Stimulated activated CD4-positive, alpha-beta T cell treated with anti-CD3 and anti-CD28 coated beads, Interleukin-15, amount 100 ng/mL, for 24 hours (primary cell): Measurements from ENCODE around the gene HCFC1.

Experiments
- DNase-seq: peaks from one replicate; pipeline ENCODE4 v3.0.0-alpha.2; 2020

Gene HCFC1

DNA sequence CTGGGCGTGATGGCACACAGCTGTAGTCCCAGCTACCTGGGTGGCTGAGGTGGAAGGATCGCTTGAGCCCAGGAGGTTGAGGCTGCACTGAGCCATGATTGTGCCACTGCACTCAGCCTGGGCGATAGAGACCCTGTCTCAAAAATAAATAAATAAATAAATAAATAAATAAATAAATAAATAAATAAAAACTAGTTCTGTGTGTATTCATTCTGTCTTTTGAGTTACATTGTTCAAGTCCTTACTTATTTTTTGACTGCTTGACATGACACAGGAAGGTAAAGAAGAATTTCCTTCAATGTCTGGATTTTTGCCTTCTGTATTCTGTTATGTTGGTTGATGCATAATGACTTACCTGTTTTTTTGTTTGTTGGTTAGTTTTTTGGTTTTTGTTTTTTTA lies 34.6 kb downstream of the HCFC1 start:
- no peak for DNase-seq

- DNase-seq = no peak
Observed at GRCh38 chrX:153935326-153935851, 36.2 kb downstream of the HCFC1 start.

GRCh38 chrX:153934762-153935325 lies 36.8 kb downstream of the HCFC1 start, which contains the start of gene NAA10:
TSS of gene NAA10 (minus strand) at chrX:153935037. CDS start at chrX:153934904, 133 bp downstream.
- DNase-seq = peak; percentile 79

- no peak for DNase-seq
Observed at GRCh38 chrX:153934148-153934761, 37.4 kb downstream of the HCFC1 start.

- DNase-seq = no peak
Observed at GRCh38 chrX:153933748-153934147, 37.9 kb downstream of the HCFC1 start.

GRCh38 chrX:153932220-153932915 lies 39.2 kb downstream of the HCFC1 start:
- DNase-seq = no peak

DNA sequence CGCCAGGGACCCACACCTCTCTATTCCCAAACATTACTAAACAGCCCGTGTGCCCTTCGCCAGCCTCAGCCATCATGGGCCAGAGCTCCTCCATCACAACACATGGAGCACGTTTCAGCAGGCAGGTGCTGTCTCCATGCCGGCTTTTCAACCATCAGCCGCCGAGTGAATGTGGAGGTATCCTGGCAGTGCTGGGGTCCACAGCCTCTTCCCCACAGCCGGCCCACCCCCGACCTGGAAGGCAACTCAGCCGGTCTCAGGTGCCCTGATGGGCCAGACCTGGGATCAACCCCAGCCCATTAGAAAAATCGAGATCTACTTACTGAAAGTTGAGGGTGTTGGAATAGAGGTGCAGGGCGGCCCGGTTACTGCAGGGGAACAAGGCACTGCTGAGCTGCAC lies 39.9 kb downstream of the HCFC1 start:
- DNase-seq = no peak

- DNase-seq = no peak
Observed at GRCh38 chrX:153931151-153931550, 40.5 kb downstream of the HCFC1 start.

GRCh38 chrX:153930011-153930910 lies 41.4 kb downstream of the HCFC1 start:
- DNase-seq = no peak

DNA sequence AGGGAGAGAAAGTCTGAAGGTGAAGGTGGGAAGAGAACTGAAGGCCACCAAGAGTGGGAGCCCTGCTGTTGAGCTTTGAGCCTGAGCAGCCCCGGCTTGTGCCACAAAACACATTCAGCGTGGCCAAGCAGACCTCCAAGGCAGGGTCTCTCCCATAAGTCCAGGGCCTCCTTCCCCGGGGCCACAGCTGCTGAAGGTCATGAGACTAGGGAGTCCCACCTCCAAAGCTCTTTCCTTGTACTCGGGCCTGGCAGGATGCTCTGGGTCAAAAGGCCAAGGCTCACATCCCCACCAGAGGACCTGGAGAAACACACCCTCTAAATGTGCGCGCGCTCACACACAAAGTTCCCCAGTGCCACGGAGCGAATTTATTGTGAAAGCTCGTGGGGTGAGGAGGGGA lies 42.0 kb downstream of the HCFC1 start:
- no peak for DNase-seq

DNA sequence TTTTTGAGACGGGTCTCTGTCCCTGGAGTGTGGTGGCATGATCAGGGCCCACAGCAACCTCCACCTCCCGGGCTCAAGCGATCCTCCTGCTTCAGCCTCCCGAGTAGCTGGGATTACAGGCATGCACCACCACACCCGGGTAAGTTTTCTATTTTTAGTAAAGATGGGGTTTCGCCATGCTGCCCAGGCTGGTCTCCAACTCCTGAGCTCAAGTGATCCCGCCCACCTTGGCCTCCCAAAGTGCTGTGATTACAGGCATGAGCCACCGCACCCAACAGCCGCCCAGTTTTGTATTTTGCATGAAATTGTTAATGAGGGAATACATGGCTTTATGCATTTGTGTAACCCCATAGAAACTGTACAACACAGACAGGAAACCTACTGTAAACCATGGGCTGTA lies 42.8 kb downstream of the HCFC1 start:
- no peak for DNase-seq

- peak; percentile 92 for DNase-seq
Observed at GRCh38 chrX:153927922-153928760, 43.5 kb downstream of the HCFC1 start.

- no peak for DNase-seq
Observed at GRCh38 chrX:153927672-153927921, 44.0 kb downstream of the HCFC1 start.

GRCh38 chrX:153926858-153927671 lies 44.6 kb downstream of the HCFC1 start:
- peak; percentile 76 for DNase-seq

GRCh38 chrX:153926552-153926857 lies 45.1 kb downstream of the HCFC1 start:
- no peak for DNase-seq

GRCh38 chrX:153925739-153926551 lies 45.7 kb downstream of the HCFC1 start, which contains the start of gene ARHGAP4:
TSS of gene ARHGAP4 (minus strand) at chrX:153926264. CDS start at chrX:153926202, 62 bp downstream.
- peak; percentile 68 for DNase-seq

GRCh38 chrX:153925387-153925738 lies 46.3 kb downstream of the HCFC1 start:
- DNase-seq = no peak

DNA sequence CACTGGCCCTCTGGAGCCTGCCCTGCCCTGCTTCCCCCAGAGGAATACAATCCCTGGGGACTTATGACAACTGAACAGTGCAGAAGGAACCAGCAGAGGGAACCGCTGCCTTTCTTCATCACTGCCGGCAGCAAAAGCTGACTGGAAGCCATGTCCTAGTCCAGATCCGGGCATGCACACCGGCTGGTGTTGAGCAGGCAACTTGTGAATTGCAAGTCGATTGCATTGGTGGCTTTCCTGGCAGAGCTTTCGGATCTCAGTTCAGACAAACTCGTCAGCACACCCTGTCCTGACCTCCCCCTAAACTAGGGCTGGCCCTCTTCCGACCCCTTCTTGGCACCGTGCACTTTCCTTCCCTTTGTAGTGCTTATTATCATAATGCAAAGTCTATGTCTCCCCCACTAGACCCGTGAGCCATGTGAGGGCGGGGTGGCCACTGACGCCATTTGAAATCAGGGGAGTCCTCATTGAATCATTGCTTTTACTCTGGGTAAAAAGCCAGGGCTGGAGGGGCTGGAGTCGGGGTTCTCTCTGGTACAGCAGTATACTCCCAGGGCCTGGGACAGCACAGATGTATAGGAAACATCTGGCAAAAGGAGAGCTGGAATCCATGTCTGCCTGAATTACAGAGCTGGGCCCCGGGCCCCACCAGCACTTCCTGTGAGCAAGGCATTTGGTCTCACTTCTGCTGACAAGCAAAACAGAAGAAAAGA lies 47.3 kb downstream of the HCFC1 start:
- DNase-seq = peak; percentile 42

GRCh38 chrX:153922932-153923857 lies 48.4 kb downstream of the HCFC1 start:
- no peak for DNase-seq
